Measurements from ENCODE around the gene ACVR2A.

GRCh38 chr2:147937744-147938349 is 93.0 kb downstream of the ACVR2A start:
- TF ChIP-seq, protein P1, sequence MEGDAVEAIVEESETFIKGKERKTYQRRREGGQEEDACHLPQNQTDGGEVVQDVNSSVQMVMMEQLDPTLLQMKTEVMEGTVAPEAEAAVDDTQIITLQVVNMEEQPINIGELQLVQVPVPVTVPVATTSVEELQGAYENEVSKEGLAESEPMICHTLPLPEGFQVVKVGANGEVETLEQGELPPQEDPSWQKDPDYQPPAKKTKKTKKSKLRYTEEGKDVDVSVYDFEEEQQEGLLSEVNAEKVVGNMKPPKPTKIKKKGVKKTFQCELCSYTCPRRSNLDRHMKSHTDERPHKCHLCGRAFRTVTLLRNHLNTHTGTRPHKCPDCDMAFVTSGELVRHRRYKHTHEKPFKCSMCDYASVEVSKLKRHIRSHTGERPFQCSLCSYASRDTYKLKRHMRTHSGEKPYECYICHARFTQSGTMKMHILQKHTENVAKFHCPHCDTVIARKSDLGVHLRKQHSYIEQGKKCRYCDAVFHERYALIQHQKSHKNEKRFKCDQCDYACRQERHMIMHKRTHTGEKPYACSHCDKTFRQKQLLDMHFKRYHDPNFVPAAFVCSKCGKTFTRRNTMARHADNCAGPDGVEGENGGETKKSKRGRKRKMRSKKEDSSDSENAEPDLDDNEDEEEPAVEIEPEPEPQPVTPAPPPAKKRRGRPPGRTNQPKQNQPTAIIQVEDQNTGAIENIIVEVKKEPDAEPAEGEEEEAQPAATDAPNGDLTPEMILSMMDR (conservative IDR thresholded peaks at IDR 0.05; ENCODE audit: low read depth, low read length) = peak; percentile 84
- TF ChIP-seq CHD1 (IDR thresholded peaks at IDR 0.05; ENCODE audit: low read depth, low read length) (no peak), RAD21 (IDR thresholded peaks at IDR 0.05; ENCODE audit: low read length) (peak; percentile 73), POLR2A (IDR thresholded peaks at IDR 0.05; ENCODE audit: low read depth, low read length) (no peak)
